Ascending aorta (tissue), 2 donors: Measurements from ENCODE around the gene COX7A2L. TPM values are rescaled to one million over a fixed set of nuclear protein-coding genes. Genes with fewer than 3 reads are reported as not detected.

Experiments used
- DNase-seq, 2 donors: peaks; one replicate each; pipeline ENCODE4 v3.0.0-alpha.2; 2019; ENCODE audit warnings: low spot score in 2 of 2
- H3K27ac ChIP-seq, 2 donors: fragments of 200-600 bp; sonication (generic); one replicate each; pipeline ENCODE4 v1.5.1; 2016 to 2017; ENCODE audit warnings: mild to moderate bottlenecking in 1 of 2
- H3K27me3 ChIP-seq: fragments of 200-600 bp; sonication (generic); one replicate; pipeline ENCODE4 v1.5.1; 2017
- H3K36me3 ChIP-seq, 2 donors: fragments of 200-600 bp; sonication (generic); one replicate each; pipeline ENCODE4 v1.5.1; 2016
- H3K4me1 ChIP-seq, 2 donors: fragments of 200-600 bp; sonication (generic); one replicate each; pipeline ENCODE4 v1.5.1; 2016 to 2017; ENCODE audit warnings: mild to moderate bottlenecking in 1 of 2
- H3K4me3 ChIP-seq, 2 donors: fragments of 200-600 bp; sonication (generic); one replicate each; pipeline ENCODE4 v1.5.1; 2016 to 2017; ENCODE audit warnings: mild to moderate bottlenecking in 1 of 2
- H3K9me3 ChIP-seq, 2 donors: fragments of 200-600 bp; sonication (generic); one replicate each; pipeline ENCODE4 v1.5.1; 2016
- CTCF ChIP-seq, 3 experiments: fragments of 200-600 bp in 2 of 3; fragments of 450-650 bp in 1 of 3; sonication (generic) in 2 of 3; IDR thresholded peaks; one replicate each; pipeline ENCODE4 v1.5.1; 2016 to 2019; ENCODE audit warnings: antibody characterized with exemption in 3 of 3, mild to moderate bottlenecking in 1 of 3, moderate library complexity in 1 of 3
- intact Hi-C: fragments of 100-400 bp; cut with DNase I; formaldehyde crosslinking; loops from one replicate; pipeline ENCODE4 v1.15.1; 2023
- total RNA-seq: library from RNA; depleted of rRNA; stranded (reverse); fragments of >200 nt; gene quantifications from one replicate; pipeline ENCODE4 v1.1.0, GENCODE V29; 2016

Gene COX7A2L
- total RNA-seq, 1 donor from 2014 or later = 35.2 TPM

GRCh38 chr2:42317486-42317885 is 43.5 kb downstream of the COX7A2L start:
- Histone ChIP-seq H3K27ac (no peak overlapping the region), H3K27me3 (no peaks in the 10 kb centered on the region), H3K4me3 (no peak overlapping the region), H3K9me3 (no peaks in the 10 kb centered on the region), H3K36me3 (peaks cover 6 to 32% of the 10 kb centered on the region in 2 donors), H3K4me1 (no peaks in the 10 kb centered on the region)
- DNase-seq = no peak
- TF ChIP-seq CTCF (IDR thresholded peaks at IDR 0.05) = no peak
- intact Hi-C loops = no loop called here

DNA sequence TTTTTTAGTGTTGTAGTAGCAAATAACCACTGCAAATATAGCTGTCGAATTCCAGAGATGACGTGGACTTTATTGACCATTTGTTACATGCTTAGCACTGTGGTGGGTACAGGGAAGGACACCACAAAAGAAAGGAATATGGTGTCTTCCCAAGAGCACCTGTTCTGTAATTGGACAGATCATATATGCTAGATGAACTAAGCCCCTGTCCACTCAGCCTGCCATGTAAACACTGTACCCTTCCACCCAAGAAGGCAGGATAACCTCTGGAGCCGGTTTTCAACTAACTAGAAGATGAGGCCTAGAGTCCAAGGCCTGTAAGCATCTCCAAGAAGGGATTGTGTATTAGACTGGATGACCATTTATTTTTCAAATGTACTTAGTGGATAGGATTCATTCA is 44.1 kb downstream of the COX7A2L start:
- TF ChIP-seq CTCF (IDR thresholded peaks at IDR 0.05) = no peak

DNA sequence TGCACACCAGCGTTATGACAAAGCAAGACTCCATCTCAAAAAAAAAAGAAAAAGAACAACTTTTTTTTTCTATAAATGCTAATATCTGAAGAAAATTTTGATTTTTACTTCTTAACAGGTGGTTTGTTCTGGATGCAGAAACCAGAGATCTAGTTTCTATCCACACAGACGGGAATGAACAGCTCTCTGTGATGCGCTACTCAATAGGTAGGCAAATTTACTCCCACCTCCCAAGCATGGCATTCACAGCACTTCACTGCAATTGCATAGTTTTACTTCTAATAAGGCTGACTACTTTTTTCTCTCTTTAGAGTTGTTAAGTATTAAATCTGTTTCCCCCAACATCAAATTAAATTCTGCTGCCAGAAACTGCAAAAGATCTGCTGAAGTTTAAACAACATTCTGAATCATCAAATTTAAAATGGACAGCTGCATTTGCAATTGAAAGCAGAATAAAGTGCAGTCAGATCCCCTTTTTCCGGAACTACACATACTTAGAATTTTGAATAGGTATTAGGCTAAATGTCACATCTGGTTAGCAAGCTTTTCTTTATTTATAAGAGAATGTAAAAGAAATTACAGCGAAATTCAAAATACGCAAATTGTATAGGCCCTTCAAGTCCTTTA is 45.1 kb downstream of the COX7A2L start:
- intact Hi-C loops = no loop called here
- H3K27ac ChIP-seq = no peak overlapping the region
- no peak for TF ChIP-seq CTCF (IDR thresholded peaks at IDR 0.05)
- no peaks in the 10 kb centered on the region for H3K27me3 ChIP-seq
- H3K9me3 ChIP-seq = no peaks in the 10 kb centered on the region
- no peaks in the 10 kb centered on the region for H3K4me1 ChIP-seq
- no peak for DNase-seq
- H3K36me3 ChIP-seq = peaks cover 6 to 29% of the 10 kb centered on the region in 2 donors
- no peak overlapping the region for H3K4me3 ChIP-seq

More for the DNA sequence above, 44.1 kb downstream of the COX7A2L start:
- no peaks in the 10 kb centered on the region for H3K9me3 ChIP-seq
- intact Hi-C loops = no loop called here
- H3K4me1 ChIP-seq = no peaks in the 10 kb centered on the region
- no peaks in the 10 kb centered on the region for H3K27me3 ChIP-seq
- peaks cover 6 to 32% of the 10 kb centered on the region in 2 donors for H3K36me3 ChIP-seq
- no peak overlapping the region for H3K4me3 ChIP-seq
- H3K27ac ChIP-seq = no peak overlapping the region
- DNase-seq = no peak

GRCh38 chr2:42314892-42315468 is 46.0 kb downstream of the COX7A2L start:
- H3K9me3 ChIP-seq = no peaks in the 10 kb centered on the region
- DNase-seq = no peak
- H3K4me1 ChIP-seq = no peaks in the 10 kb centered on the region
- peaks cover 6 to 28% of the 10 kb centered on the region in 2 donors for H3K36me3 ChIP-seq
- TF ChIP-seq CTCF (IDR thresholded peaks at IDR 0.05) = no peak
- no peak overlapping the region for H3K27ac ChIP-seq
- H3K27me3 ChIP-seq = no peaks in the 10 kb centered on the region
- H3K4me3 ChIP-seq = no peak overlapping the region
- intact Hi-C loops = no loop called here

DNA sequence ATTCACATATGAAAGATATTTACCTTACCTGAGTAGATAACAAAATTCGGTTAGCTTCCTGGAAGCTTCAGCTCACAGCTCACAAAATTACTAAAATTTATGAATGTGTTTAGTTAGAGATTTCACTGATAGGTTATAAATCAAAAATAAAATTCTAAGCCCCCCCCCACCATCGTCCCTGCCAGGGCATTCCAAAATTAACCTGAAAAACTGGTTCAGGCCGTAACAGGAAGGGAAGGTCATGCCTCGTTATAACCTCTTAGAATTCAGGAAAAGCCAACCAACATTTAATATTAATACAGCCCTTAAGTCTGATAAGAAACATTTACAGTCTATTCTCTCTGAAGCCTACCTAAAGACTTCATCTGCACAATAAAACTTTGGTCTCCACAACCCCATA is 48.9 kb downstream of the COX7A2L start:
- peaks cover 0 to 25% of the 10 kb centered on the region in 2 donors for H3K36me3 ChIP-seq
- no peaks in the 10 kb centered on the region for H3K9me3 ChIP-seq
- H3K27me3 ChIP-seq = no peaks in the 10 kb centered on the region
- H3K4me1 ChIP-seq = no peaks in the 10 kb centered on the region
- intact Hi-C loops = no loop called here
- H3K27ac ChIP-seq = no peak overlapping the region
- no peak for TF ChIP-seq CTCF (IDR thresholded peaks at IDR 0.05)
- no peak for DNase-seq
- no peak overlapping the region for H3K4me3 ChIP-seq
